Karpas-422 (cell line): ENCODE measurements around the gene TMEM167B. TPM values are rescaled to one million over a fixed set of nuclear protein-coding genes. Genes with fewer than 3 reads are reported as not detected.

Experiments
- DNase-seq: peaks from one replicate; pipeline ENCODE4 v3.0.0-alpha.2; 2015
- H2AFZ ChIP-seq: fragments of 200-600 bp; sonication (generic); 2 replicates; pipeline ENCODE4 v1.6.1; 2014; ENCODE audit warnings: antibody characterized with exemption, low read length, mixed read lengths
- H3K27ac ChIP-seq: fragments of 200-600 bp; sonication (generic); 2 replicates; pipeline ENCODE4 v1.5.1; 2014; ENCODE audit warnings: mild to moderate bottlenecking, low read length, moderate library complexity
- H3K27me3 ChIP-seq: fragments of 200-600 bp; sonication (generic); 2 replicates; pipeline ENCODE4 v1.6.1; 2014; ENCODE audit warnings: low read length, mixed read lengths
- H3K36me3 ChIP-seq: fragments of 200-600 bp; sonication (generic); 2 replicates; pipeline ENCODE4 v1.6.1; 2014; ENCODE audit warnings: low read length, mixed read lengths; ENCODE audit not compliant: insufficient read depth
- H3K4me1 ChIP-seq: fragments of 200-600 bp; sonication (generic); 2 replicates; pipeline ENCODE4 v1.6.1; 2014; ENCODE audit warnings: mild to moderate bottlenecking, low read length, mixed read lengths
- H3K4me2 ChIP-seq: fragments of 200-600 bp; sonication (generic); 2 replicates; pipeline ENCODE4 v1.6.1; 2014; ENCODE audit warnings: low read length, low read depth, mild to moderate bottlenecking; ENCODE audit not compliant: poor library complexity, severe bottlenecking
- H3K4me3 ChIP-seq: fragments of 200-600 bp; sonication (generic); 2 replicates; pipeline ENCODE4 v1.5.1; 2014; ENCODE audit warnings: mild to moderate bottlenecking, antibody characterized with exemption, low read length, mixed read lengths
- H3K79me2 ChIP-seq: fragments of 200-600 bp; sonication (generic); 2 replicates; pipeline ENCODE4 v1.6.1; 2014; ENCODE audit warnings: mild to moderate bottlenecking, low read length, mixed read lengths
- H3K9ac ChIP-seq: fragments of 200-600 bp; sonication (generic); 2 replicates; pipeline ENCODE4 v1.6.0; 2014; ENCODE audit warnings: low read length
- H3K9me2 ChIP-seq: fragments of 200-600 bp; sonication (generic), shearing (Covaris generic); replicated peaks from 2 replicates; pipeline ENCODE4 v1.6.0; 2014; ENCODE audit warnings: mild to moderate bottlenecking, low read length, moderate library complexity; ENCODE audit not compliant: insufficient read depth
- H3K9me3 ChIP-seq: fragments of 300-700, 200-600 bp; sonication (generic); 2 replicates; pipeline ENCODE4 v1.6.1; 2014; ENCODE audit warnings: low read length, mixed read lengths
- H4K20me1 ChIP-seq: fragments of 200-600 bp; sonication (generic); 2 replicates; pipeline ENCODE4 v1.6.1; 2014; ENCODE audit warnings: mild to moderate bottlenecking, antibody characterized with exemption, low read length, low read depth; ENCODE audit not compliant: insufficient read depth
- total RNA-seq: library from RNA; depleted of rRNA; stranded (reverse); fragments of >200 nt; shearing (Covaris generic); gene quantifications from 2 replicates; pipeline ENCODE4 v1.2.3, GENCODE V29; 2014; ENCODE audit warnings: low replicate concordance

The TMEM167B gene
- total RNA-seq, 1 experiment from 2014 or later: 18.7 TPM

DNA sequence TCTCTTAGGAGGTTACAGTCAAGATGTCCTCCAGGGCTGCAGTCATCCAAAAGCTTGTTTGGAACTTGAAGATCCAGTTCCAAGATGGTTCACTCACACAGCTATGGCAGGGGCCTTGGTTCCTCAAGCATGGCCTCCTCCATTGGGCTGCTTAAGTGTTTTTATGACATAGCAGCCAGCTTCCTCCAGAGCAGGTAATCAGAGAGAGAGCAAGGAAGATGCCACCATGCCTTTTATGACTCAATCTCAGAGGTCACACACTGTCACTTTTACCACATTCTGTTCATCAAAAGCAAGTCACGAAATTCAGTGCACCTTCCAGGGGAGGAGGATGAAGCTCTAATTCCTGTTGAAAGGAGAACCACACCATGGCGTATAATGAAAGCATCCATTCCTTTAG, 40.5 kb downstream of the TMEM167B start:
- Histone ChIP-seq H3K27me3 (no peaks in the 10 kb centered on the region), H2AFZ (no peak overlapping the region), H3K4me1 (peaks cover 6% of the 10 kb centered on the region), H3K4me2 (no peak overlapping the region), H3K36me3 (no peaks in the 10 kb centered on the region), H3K9ac (no peak overlapping the region), H3K4me3 (no peak overlapping the region), H3K27ac (no peak overlapping the region), H3K9me3 (no peaks in the 10 kb centered on the region), H3K9me2 (no peaks in the 10 kb centered on the region), H4K20me1 (no peaks in the 10 kb centered on the region), H3K79me2 (no peaks in the 10 kb centered on the region)
- DNase-seq: no peak

DNA sequence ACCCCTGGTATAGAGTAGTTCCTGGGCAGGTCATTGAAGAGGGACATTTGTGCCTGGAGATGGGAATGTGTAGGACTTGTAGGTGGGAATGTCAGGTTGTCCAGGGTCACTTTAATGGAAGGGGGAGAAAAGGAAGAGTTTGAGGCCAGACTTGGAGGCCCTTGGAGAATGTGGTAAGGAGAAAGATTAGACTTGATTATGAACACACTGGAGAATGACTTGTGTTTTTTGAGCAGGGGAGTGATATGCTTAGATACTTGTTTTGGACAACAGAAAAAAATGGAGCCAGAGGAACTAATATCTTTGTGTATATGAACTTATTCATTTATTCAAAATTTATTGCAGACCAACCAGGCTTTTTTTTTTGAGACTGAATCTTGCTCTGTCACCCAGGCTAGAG, 41.2 kb downstream of the TMEM167B start:
- H3K4me2 ChIP-seq: no peak overlapping the region
- H3K9me2 ChIP-seq: no peaks in the 10 kb centered on the region
- H3K9ac ChIP-seq: no peak overlapping the region
- no peak overlapping the region for H3K4me3 ChIP-seq
- H3K27me3 ChIP-seq: no peaks in the 10 kb centered on the region
- no peaks in the 10 kb centered on the region for H3K79me2 ChIP-seq
- H4K20me1 ChIP-seq: no peaks in the 10 kb centered on the region
- H3K4me1 ChIP-seq: peaks cover 6% of the 10 kb centered on the region
- H3K36me3 ChIP-seq: no peaks in the 10 kb centered on the region
- no peaks in the 10 kb centered on the region for H3K9me3 ChIP-seq
- no peak for DNase-seq
- no peak overlapping the region for H2AFZ ChIP-seq
- H3K27ac ChIP-seq: no peak overlapping the region

DNA sequence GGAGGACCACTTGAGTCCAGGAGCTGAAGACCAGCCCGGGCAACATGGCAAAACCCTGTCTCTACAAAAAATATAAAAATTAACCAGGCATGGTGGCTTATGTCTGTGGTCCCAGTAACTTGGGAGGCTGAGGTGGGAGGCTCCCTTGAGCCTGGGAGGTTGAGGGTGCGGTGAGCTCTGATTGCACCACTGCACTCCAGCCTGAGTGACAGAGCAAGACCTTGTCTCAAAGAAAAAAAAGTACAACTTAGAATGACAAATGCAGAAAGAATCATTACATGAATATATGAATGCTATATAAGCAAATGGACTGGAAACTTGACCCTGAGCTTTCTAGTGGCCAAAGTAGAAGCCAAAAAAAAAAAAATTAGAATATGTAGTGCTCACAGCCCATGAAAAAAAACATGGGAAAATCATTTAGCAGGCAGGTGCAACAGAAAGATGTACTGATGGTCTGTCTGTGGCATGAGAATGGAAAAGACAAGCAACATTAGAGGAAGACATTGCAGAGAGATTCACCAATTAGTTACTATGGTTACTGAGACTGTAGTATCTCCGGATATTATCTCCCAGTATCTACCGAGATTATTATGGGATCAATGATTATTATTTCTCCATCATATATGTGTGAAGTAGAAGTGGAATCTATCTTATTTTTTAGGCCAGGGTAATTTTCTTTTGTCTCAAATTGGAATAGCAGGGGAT, 42.6 kb downstream of the TMEM167B start:
- Histone ChIP-seq H2AFZ (no peak overlapping the region), H3K9me3 (no peaks in the 10 kb centered on the region), H3K4me1 (peaks cover 6% of the 10 kb centered on the region), H3K36me3 (no peaks in the 10 kb centered on the region), H3K27ac (no peak overlapping the region), H3K9me2 (no peaks in the 10 kb centered on the region), H3K9ac (no peak overlapping the region), H3K79me2 (no peaks in the 10 kb centered on the region), H3K4me3 (no peak overlapping the region), H4K20me1 (no peaks in the 10 kb centered on the region), H3K27me3 (no peaks in the 10 kb centered on the region), H3K4me2 (no peak overlapping the region)
- no peak for DNase-seq

DNA sequence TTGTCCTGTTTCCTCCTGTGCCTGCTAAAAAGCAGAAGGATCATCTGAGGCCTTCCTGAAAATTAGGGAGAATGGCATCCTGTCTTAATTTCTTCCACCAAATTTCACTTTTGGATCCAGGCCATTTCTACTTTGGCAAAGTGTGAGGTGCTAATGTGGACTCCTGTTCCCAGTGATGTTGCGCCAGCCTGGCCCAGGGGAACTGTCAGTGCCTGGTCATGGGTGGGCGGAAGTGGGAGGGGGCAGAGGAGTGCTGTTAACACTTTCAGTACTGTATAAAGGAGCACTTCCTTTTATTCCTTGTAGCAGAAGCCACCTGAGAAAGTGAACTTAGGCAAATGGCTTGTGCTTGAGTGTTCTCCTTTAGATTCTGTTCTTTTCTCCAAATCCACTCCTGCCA, 43.3 kb downstream of the TMEM167B start:
- Histone ChIP-seq H3K36me3 (no peaks in the 10 kb centered on the region), H3K9ac (no peak overlapping the region), H3K27ac (no peak overlapping the region), H3K27me3 (no peaks in the 10 kb centered on the region), H2AFZ (no peak overlapping the region), H4K20me1 (no peaks in the 10 kb centered on the region), H3K4me1 (peaks cover 6% of the 10 kb centered on the region), H3K79me2 (no peaks in the 10 kb centered on the region), H3K4me2 (no peak overlapping the region), H3K9me2 (no peaks in the 10 kb centered on the region), H3K9me3 (no peaks in the 10 kb centered on the region), H3K4me3 (no peak overlapping the region)
- no peak for DNase-seq

DNA sequence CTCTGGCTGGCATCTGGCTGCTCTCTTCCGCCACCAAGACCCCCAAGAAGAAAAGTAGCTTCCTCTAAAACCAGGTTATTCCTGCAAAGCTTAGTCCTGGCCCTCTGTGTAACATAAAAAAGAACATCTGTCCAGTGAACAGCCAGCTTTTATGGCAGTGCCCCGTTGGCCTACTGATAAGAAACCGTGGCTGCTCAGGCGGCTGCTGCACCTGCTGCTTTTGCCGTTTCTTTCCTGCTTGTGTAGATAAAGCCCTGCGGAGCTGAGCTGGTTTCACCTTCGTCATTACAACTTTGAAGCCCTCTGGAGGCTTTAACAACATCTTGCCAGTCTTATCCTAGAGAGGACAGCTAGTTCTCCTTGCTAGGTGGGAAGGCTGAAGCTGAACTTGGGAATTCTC, 43.9 kb downstream of the TMEM167B start:
- H2AFZ ChIP-seq: no peak overlapping the region
- no peak overlapping the region for H3K4me2 ChIP-seq
- no peaks in the 10 kb centered on the region for H4K20me1 ChIP-seq
- no peaks in the 10 kb centered on the region for H3K36me3 ChIP-seq
- peaks cover 6% of the 10 kb centered on the region for H3K4me1 ChIP-seq
- H3K27me3 ChIP-seq: no peaks in the 10 kb centered on the region
- H3K9me3 ChIP-seq: no peaks in the 10 kb centered on the region
- no peaks in the 10 kb centered on the region for H3K9me2 ChIP-seq
- no peak overlapping the region for H3K4me3 ChIP-seq
- no peak for DNase-seq
- H3K79me2 ChIP-seq: no peaks in the 10 kb centered on the region
- no peak overlapping the region for H3K27ac ChIP-seq
- H3K9ac ChIP-seq: no peak overlapping the region

DNA sequence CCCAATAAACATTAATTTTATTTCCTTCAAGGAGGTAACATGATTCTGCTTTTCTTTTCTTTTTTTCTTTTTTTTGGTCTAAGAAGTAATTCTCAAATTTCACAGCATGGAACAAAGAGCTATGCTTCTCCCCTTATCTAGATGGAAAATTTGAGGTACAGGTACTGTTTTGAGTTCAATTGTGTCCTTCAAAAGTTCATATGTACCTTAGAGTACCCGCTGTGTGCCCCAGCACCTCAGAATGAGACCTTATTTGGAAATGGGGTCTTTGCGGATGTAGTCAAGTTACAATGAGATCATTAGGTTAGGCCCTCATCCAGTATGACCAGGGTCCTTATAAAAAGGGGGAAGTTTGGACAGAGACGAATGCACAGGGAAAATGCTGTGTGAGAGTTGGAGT, 45.4 kb downstream of the TMEM167B start:
- Histone ChIP-seq H3K9me3 (no peaks in the 10 kb centered on the region), H3K27me3 (no peaks in the 10 kb centered on the region), H2AFZ (no peak overlapping the region), H3K4me3 (no peak overlapping the region), H3K36me3 (no peaks in the 10 kb centered on the region), H3K4me1 (peaks cover 6% of the 10 kb centered on the region), H3K27ac (no peak overlapping the region), H3K9ac (no peak overlapping the region), H3K79me2 (no peaks in the 10 kb centered on the region), H4K20me1 (no peaks in the 10 kb centered on the region), H3K4me2 (no peak overlapping the region), H3K9me2 (no peaks in the 10 kb centered on the region)
- no peak for DNase-seq

DNA sequence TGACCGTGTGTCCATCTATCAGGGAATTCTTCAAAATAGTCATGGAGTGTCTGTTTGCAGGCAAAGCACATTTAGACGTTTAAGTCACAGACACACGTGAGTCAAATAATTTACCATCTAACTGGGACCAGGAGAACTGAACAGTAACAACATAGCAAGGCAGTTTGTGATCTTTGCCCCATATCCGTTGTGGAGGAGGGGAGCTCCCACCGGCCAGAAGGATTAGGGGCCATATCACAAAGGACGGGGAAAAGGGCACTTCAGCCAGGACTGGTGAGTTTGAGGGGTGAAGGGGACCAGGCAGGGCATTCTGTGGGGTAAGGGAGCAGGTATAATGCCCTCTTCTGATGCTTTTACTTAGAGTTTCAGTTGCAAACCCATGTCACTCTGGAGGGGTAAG, 46.2 kb downstream of the TMEM167B start:
- no peaks in the 10 kb centered on the region for H3K9me3 ChIP-seq
- no peak overlapping the region for H3K4me2 ChIP-seq

DNA sequence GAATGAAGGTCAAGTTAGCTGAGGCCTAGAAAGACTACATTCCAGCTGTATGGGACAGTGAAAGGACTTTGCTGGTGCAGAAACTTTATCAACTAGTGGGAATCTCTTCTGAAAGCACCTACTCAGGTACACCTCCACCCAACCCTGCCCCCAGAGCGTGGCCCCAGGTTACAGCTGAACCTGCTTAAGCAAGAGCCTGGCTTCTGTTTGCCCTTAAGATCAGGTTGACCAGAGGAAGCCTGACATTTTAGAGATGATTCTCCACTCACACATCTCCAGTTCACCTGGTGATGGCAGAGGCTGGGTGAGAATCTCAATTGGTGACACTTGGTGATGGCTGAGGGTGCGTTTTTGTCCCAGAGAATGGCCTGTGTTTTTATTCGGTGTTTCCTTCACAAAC, 47.4 kb downstream of the TMEM167B start:
- peaks cover 6% of the 10 kb centered on the region for H3K4me1 ChIP-seq
- no peaks in the 10 kb centered on the region for H4K20me1 ChIP-seq
- no peaks in the 10 kb centered on the region for H3K36me3 ChIP-seq
- no peaks in the 10 kb centered on the region for H3K9me3 ChIP-seq
- H2AFZ ChIP-seq: no peak overlapping the region
- no peak overlapping the region for H3K27ac ChIP-seq
- no peak overlapping the region for H3K4me2 ChIP-seq
- no peaks in the 10 kb centered on the region for H3K79me2 ChIP-seq
- no peak overlapping the region for H3K4me3 ChIP-seq
- DNase-seq: no peak
- H3K27me3 ChIP-seq: no peaks in the 10 kb centered on the region
- no peak overlapping the region for H3K9ac ChIP-seq
- no peaks in the 10 kb centered on the region for H3K9me2 ChIP-seq

More for the DNA sequence above, 46.2 kb downstream of the TMEM167B start:
- no peaks in the 10 kb centered on the region for H3K9me2 ChIP-seq
- H3K4me1 ChIP-seq: peaks cover 6% of the 10 kb centered on the region
- no peak overlapping the region for H3K9ac ChIP-seq
- no peak overlapping the region for H2AFZ ChIP-seq
- H3K27ac ChIP-seq: no peak overlapping the region
- DNase-seq: no peak
- H3K36me3 ChIP-seq: no peaks in the 10 kb centered on the region
- no peaks in the 10 kb centered on the region for H3K79me2 ChIP-seq
- no peak overlapping the region for H3K4me3 ChIP-seq
- no peaks in the 10 kb centered on the region for H4K20me1 ChIP-seq
- no peaks in the 10 kb centered on the region for H3K27me3 ChIP-seq
